SK-N-MC (cell line): Measurements from ENCODE around the gene TDRD15.
"Not testable (repeated sequence)": the region's sequence is repeated elsewhere in the genome, so short reads cannot be mapped to it uniquely, and the experiment has no call there.

Experiments
- DNase-seq: peaks from one replicate; pipeline ENCODE4 v3.0.0-alpha.2; 2011; ENCODE audit warnings: low read depth, low spot score
- H3K27ac ChIP-seq: fragments of 200-600 bp; sonication (generic); 2 replicates; pipeline ENCODE4 v1.5.1; 2016; ENCODE audit warnings: mixed run types
- H3K36me3 ChIP-seq: fragments of 200-600 bp; sonication (generic); 2 replicates; pipeline ENCODE4 v1.6.1; 2017; ENCODE audit warnings: antibody characterized with exemption, low read length, mixed read lengths; ENCODE audit not compliant: insufficient read depth
- H3K4me3 ChIP-seq: fragments of 200-600 bp; sonication (generic); 2 replicates; pipeline ENCODE4 v1.5.1; 2016
- H3K9ac ChIP-seq: fragments of 200-600 bp; sonication (generic); 2 replicates; pipeline ENCODE4 v1.8.0; 2017; ENCODE audit warnings: mixed run types, mixed read lengths; ENCODE audit not compliant: insufficient read length
- H3K9me3 ChIP-seq: fragments of 200-600 bp; sonication (generic); 2 replicates; pipeline ENCODE4 v1.6.1; 2017; ENCODE audit warnings: low read depth, mild to moderate bottlenecking, antibody characterized with exemption, low read length, moderate library complexity, mixed read lengths
- EZH2 ChIP-seq: fragments of 200-600 bp; sonication (generic); IDR thresholded peaks from one replicate; pipeline ENCODE4 v1.6.1; 2017; ENCODE audit warnings: antibody characterized with exemption
- FOXP2 ChIP-seq: optimal IDR thresholded peaks from 2 replicates; pipeline ENCODE3; 2011; ENCODE audit warnings: mild to moderate bottlenecking, moderate library complexity; ENCODE audit not compliant: insufficient read depth; ENCODE audit errors: extremely low read length, control extremely low read depth
- POLR2AphosphoS5 ChIP-seq: IDR thresholded peaks from 2 replicates; pipeline ENCODE4 v1.6.1; 2012; ENCODE audit warnings: mild to moderate bottlenecking, low read depth, low read length, borderline replicate concordance

The TDRD15 gene

DNA sequence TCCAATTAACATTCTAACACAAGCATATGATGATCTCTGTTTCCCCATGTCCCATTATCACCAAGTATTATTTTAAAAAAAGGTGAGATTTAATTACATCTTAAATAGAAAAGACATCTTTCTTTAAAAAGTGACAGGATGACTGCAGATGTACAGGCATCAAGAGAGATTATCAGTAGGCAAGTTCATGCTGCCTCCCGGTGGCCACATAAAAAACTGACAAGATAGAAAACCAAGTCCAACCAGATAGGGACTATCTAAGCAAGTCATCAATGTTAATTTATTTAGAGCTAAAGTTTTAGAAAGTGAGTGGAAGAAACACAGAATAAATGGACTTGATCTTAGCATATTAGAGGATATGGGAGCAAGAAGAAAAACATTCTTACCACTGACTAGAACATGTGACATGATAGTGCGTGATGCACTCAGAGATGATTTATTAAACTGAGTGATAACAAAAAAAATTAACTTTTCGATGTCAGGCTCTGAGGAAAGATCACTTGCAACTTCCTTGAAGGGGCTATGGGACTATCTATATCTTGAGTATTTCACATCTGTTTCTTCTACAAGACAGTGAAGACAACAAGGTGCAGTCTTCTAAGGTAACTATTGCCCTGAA lies 5.4 kb upstream of the TDRD15 start:
- no peak for DNase-seq
- no peaks in the 10 kb centered on the region for H3K36me3 ChIP-seq
- no peak overlapping the region for H3K4me3 ChIP-seq
- H3K27ac ChIP-seq = no peak overlapping the region
- no peak overlapping the region for H3K9ac ChIP-seq
- TF ChIP-seq EZH2 (no peak), FOXP2 (no peak), POLR2AphosphoS5 (no peak)
- H3K9me3 ChIP-seq = no peaks in the 10 kb centered on the region

DNA sequence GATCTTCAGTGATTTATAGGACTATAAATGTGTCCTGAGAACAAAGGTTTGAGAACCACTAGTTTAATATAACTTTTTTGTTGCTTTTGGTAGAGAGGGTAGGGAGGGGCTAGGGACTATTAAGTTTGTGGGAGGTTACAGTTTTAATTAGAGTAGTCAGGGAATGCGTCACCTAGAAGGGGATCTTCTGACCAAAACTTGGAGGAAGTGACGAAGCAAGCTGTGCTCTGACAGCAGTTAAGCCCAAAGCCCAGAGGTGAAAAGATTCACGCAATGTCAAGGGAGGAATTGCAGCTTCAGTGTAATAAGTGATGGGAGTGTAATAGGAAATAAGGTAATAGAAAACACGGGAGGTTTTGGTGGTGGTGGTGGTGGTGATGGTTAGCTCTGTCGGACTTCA lies 8.1 kb downstream of the TDRD15 start:
- no peaks in the 10 kb centered on the region for H3K36me3 ChIP-seq
- DNase-seq = no peak
- no peak overlapping the region for H3K27ac ChIP-seq
- TF ChIP-seq EZH2 = no peak
- TF ChIP-seq FOXP2 = no peak
- TF ChIP-seq POLR2AphosphoS5 = no peak
- H3K9me3 ChIP-seq = no peaks in the 10 kb centered on the region
- H3K4me3 ChIP-seq = no peak overlapping the region
- H3K9ac ChIP-seq = no peak overlapping the region

DNA sequence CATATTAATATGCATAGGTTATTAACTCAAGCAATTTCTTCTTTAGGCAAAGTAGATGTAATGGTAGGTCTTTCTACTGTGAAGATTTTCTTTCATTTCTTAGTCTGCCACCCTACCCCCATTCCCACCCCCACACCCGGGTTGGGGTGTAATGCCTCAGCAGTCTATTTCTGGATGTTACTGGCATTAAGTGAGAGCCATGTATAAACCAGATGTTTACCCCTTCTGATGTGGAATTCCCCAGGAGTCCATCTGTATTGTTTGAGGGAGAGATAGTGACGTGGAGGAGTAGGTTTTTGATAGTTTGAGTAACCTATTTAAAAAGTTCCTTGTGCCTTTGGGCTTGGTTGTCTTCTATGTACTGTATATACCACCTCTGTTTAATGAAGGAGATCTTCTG lies 11.8 kb downstream of the TDRD15 start:
- Histone ChIP-seq H3K27ac (no peak overlapping the region), H3K9ac (no peak overlapping the region), H3K4me3 (no peak overlapping the region), H3K9me3 (no peaks in the 10 kb centered on the region), H3K36me3 (no peaks in the 10 kb centered on the region)
- TF ChIP-seq EZH2 = no peak
- TF ChIP-seq FOXP2 = no peak
- TF ChIP-seq POLR2AphosphoS5 = no peak
- DNase-seq = no peak

DNA sequence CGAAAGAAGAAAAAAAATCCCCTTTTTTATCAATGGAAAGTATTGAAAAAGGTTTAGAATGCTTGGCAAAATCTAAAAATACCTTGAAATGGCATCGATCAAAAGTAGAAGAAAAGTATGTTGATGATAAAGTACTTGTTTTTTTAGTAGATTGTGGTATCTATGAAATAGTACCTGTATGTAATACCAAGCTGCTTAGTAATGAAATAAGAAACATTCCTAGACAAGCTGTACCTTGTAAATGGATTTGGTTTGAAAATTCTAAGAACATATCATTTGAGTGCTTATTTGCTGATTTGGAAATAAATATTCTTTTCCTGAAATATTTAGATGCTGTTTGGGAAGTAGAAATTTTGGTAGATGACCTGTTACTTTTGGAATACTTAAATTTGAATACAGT lies 18.4 kb downstream of the TDRD15 start:
- Histone ChIP-seq H3K9ac (no peak overlapping the region), H3K36me3 (no peaks in the 10 kb centered on the region), H3K9me3 (no peaks in the 10 kb centered on the region), H3K4me3 (no peak overlapping the region), H3K27ac (no peak overlapping the region)
- no peak for DNase-seq
- TF ChIP-seq FOXP2 (no peak), EZH2 (no peak), POLR2AphosphoS5 (no peak)

DNA sequence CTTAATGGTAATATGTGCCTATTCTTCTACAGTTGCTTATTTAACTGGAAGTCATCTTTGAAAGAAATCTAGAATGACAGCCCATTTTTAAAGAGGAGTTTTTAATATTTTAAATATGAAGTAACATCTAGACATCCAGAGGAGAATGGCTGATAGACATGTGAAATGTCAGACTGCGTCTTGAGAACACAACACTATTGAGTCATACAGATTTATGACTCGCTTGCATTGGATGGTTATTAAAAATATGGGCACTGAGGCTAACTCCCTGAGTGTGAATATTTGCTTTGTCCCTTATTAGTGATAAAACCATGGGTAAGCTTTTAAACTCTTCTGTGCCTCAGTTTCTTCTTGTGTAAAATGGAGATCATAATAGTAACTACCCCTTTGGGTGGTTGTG lies 22.9 kb downstream of the TDRD15 start:
- Histone ChIP-seq H3K9ac (no peak overlapping the region), H3K4me3 (no peak overlapping the region), H3K27ac (no peak overlapping the region), H3K9me3 (no peaks in the 10 kb centered on the region), H3K36me3 (no peaks in the 10 kb centered on the region)
- no peak for TF ChIP-seq EZH2
- TF ChIP-seq FOXP2 = no peak
- no peak for TF ChIP-seq POLR2AphosphoS5
- DNase-seq = no peak

DNA sequence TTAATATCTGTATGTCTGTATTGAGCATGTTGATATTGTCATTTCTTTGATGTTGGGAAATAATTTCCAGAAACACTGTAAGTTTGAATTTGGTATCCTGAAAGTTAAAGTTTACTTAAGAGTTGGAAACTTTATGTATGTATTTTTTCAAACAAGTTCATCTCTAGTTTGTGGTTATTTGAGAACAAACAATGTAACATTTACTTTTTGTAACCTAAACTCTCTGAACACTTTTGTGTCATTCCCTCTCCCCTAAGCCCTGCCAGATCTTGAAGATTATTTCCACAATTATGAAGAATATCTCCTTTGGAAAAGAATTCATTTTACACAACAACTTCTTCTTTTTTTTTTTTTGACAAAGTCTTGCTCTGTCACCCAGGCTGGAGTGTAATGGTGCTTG lies 24.9 kb downstream of the TDRD15 start:
- no peak overlapping the region for H3K4me3 ChIP-seq
- no peaks in the 10 kb centered on the region for H3K36me3 ChIP-seq
- H3K9me3 ChIP-seq = no peaks in the 10 kb centered on the region
- TF ChIP-seq FOXP2 (no peak), EZH2 (no peak), POLR2AphosphoS5 (no peak)
- no peak for DNase-seq
- H3K9ac ChIP-seq = no peak overlapping the region
- H3K27ac ChIP-seq = no peak overlapping the region

DNA sequence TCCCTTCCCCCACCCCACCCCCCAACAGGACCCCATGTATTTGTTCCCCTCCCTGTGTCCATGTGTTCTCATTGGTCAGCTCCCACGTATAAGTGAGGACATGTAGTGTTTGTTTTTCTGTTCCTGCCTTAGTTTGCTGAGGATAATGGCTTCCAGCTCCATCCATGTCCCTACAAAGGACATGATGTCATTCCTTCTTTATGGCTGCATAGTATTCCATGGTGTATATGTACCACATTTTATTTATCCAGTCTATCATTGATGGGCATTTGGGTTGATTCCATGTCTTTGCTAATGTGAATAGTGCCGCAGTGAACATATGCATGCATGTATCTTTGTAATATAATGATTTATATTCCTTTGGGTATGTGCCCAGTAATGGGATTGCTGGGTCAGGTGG lies 27.5 kb downstream of the TDRD15 start:
- not testable (repeated sequence) for H3K4me3 ChIP-seq, DNase-seq, H3K36me3 ChIP-seq, H3K9me3 ChIP-seq, H3K9ac ChIP-seq, H3K27ac ChIP-seq

DNA sequence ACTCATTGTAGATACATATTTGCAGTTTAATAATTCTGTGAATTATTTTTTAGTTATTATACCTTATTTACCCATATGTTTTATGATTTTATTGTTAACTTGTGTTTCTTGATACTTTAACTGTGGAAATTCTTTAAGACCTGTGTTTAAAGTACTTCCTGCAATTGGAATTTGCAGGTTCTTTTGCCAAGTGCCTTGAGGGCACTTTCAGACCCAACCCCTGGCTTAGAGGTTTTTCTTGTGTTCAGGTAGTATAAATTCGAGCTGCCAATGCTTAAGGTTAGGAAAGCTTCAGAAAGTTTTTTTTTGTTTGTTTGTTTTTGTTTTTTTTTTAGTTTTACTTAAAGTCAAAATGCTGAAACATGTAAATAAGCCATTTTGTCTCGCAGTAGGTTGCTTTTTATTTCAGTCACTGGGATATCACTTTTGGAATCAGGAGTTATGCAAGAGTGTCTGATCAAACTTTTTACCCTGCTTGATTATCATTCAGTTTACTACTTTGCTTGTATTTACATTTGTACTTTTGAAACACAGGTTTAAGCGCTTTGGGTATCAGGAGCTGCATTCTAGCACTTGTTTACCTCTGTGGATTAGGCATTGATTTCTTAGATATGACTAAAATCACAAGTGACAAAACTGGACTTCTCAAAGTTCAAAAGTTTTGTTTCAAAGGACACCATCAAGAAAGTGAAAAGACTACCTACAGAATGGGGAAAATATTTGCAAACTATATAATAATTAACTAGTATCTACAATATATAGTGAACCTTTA lies 31.8 kb downstream of the TDRD15 start:
- no peak for DNase-seq
- no peaks in the 10 kb centered on the region for H3K36me3 ChIP-seq
- no peak for TF ChIP-seq POLR2AphosphoS5
- no peak for TF ChIP-seq FOXP2
- TF ChIP-seq EZH2 = no peak
- H3K9ac ChIP-seq = no peak overlapping the region
- H3K9me3 ChIP-seq = no peaks in the 10 kb centered on the region
- H3K27ac ChIP-seq = no peak overlapping the region
- no peak overlapping the region for H3K4me3 ChIP-seq

DNA sequence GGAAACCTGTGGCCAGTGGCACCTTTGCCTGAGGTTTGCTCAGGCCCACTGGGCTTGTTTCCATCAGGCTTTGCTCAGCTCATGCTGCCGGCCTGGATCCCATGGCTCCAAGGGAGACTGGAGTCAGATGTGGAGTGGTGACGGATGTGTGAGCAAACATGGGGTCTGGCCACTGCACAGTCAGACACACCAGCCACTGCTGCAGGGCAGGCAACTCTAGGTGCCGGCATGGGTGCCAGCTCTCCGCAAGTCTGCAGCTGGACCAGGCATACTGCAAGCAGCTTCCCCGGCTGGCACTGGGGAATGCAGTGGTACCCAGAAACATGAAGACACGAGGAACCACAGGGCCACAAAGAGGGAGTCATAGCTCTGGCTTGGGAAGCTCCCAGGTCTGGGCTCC lies 37.4 kb downstream of the TDRD15 start:
- no peak for TF ChIP-seq EZH2
- no peak for TF ChIP-seq POLR2AphosphoS5
- no peak for TF ChIP-seq FOXP2
- no peaks in the 10 kb centered on the region for H3K9me3 ChIP-seq
- H3K36me3 ChIP-seq = no peaks in the 10 kb centered on the region
- DNase-seq = no peak
- H3K27ac ChIP-seq = no peak overlapping the region
- no peak overlapping the region for H3K9ac ChIP-seq
- no peak overlapping the region for H3K4me3 ChIP-seq
